Stimulated activated CD4-positive, alpha-beta T cell treated with anti-CD3 and anti-CD28 coated beads, TNF-alpha, amount 100 ng/mL, for 24 hours (primary cell): ENCODE measurements around the gene HRH2.
"Not testable (repeated sequence)": the region's sequence is repeated elsewhere in the genome, so short reads cannot be mapped to it uniquely, and the experiment has no call there.

Source experiments
- DNase-seq, 3 experiments: peaks; one replicate each; pipeline ENCODE4 v3.0.0-alpha.2; 2020; ENCODE audit warnings: low read depth in 3 of 3

HRH2 gene

DNA sequence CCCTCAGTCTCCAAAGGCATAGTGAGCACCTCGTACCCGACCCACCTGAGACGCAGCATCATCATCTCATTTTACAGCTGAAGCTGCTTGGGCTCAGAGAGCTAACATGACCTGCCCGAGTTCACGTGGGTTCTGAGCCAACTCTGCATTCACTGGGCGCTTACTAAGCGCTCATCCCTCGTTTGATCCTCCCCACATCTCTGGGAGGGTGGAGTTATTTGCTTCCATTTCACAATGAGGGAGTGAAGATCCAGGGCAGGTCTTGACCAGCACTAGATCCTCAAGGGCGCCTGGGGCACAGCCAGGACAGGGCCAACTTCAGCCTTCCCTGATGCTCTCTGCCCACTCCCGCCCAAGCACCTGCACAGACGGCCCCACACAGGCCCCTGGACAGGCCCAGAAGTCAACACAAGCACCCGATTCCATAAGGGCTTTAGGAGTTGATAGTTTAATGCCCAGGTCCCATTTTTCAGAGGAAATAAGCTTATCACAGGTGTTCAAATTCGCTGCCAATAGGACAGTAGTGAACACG lies 80.8 kb downstream of the HRH2 start:
- no peak for DNase-seq

DNA sequence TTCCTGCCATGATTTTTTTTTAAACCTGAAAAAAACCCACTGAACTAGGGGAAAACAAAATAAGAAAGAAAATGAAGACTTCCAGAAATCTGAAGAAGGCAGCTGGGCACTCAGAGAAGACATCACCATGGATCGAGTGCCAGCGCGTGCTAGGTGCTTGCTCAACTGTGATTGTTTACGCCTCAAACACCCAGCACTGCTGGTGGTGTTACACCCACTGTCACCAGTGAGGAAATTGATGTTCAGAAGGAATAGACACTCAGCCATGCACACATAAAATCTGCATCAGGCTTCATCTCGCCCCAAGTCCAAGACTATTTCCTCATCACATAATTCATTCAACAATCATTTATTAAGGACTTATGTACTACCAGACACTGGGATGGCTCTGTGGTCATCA lies 82.1 kb downstream of the HRH2 start:
- no peak for DNase-seq

DNA sequence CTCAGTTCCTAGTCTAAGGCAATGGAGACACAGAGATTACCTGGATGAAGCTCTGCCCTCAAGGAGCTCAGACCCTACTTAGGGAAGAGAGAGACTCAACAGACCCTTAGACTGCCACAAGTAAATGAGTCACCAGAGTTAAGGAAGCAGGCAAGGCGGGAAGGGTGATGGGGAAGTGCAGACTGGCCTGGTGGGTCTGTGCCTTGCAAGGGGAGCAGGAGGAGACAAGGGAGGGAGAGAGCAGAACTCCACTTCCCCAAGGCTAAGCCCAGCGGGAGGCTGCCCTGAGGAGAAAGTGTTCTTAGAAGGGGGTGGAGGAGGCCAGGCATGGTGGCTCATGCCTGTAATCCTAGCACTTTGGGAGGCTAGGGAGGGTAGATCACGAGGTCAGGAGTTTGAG lies 83.7 kb downstream of the HRH2 start:
- DNase-seq = no peak

DNA sequence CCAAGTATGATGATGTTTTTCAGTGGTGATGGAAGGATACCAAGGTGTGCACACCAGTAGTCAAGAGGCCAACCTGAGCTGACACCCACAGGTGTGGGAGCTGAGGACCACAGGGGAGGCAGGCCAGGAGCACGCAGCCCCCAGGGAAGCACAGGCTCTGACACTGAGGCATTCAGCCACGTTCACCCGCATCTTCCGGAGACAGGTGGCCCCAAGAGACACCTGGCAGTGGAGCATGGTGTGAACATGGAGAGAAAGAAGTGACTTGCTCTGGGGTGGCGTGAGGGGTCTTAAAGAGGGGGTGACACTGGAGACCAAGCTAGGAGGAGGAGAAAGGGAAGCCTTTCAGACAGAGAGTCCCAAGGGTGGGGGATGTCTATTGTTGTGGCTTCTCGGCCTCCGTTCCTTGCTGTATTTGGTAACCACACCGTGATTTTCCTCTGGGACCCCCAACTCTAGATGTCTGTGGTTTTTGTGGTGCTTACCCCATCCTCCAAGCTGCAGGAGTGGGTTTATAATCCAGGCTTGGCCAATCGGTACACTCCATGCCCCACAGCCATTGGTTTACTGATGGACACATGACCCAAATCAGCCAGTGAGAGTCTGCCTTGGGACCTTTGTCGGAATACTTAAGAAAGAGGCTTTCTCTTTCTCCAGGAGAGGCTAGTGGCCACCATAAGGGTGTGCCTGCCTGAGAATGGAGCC lies 84.6 kb downstream of the HRH2 start:
- no peak for DNase-seq

DNA sequence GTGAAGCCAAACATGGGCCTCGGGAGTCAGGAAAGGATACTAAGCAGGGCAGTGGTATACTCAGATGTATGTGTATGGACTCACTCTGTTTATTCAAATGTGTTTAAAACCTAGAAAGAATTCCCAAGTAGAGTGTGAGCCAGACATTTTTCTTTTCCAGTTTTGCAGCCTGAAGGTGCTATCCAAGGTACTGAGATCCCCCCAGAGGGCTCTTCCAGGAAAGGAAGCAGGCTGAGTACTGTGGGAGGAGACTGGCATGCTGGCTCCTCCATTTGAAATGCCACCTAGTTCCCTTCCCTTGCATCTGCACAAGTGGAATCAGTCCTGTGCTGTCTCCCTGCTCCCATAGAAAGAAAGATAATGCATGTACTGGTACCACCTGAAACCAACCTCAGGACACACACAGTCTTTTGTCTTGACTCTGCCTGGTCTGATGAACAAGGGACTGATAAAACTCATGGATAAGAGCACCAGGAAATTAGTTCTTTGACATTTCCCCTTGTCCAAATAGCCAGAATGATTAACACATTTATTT lies 85.9 kb downstream of the HRH2 start:
- DNase-seq = no peak

DNA sequence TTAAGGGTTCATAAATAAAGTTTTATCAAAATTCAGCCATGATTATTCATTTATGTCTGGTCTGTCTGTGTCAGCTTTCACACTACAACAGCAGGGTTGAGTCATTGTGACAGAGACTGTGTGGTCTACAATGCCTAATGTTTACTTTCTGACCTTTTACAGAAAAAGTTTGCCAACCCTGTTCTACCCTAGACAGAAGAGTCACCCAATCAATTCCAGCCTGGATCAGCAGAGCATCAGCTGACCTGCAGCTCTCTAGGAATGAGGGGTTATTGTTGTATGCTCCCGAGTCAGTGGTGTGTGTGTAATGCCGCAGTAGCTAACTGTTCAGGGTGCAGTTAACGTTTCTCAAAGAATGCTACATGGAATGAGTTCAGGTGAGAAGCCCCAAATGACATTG lies 87.3 kb downstream of the HRH2 start:
- no peak for DNase-seq

DNA sequence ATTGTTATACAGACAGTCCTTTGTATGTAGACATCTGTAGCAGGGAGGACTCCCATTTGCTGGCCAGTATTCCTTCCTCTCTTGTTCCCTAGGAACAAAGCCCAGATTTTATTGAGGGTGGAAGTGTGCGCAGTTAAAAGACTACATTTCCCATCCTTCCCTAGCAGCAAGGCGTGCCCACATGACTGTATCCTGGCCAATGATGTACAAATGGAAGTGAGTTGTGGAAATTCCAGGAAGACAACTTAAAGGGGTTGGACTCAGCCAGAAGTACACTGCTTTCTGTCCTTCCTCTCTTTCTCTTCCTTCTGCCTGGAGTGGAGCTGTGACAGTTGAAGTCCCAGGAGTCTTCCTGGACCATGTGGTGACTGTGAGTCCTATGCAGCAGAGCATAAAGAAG lies 89.0 kb downstream of the HRH2 start:
- DNase-seq = no peak

DNA sequence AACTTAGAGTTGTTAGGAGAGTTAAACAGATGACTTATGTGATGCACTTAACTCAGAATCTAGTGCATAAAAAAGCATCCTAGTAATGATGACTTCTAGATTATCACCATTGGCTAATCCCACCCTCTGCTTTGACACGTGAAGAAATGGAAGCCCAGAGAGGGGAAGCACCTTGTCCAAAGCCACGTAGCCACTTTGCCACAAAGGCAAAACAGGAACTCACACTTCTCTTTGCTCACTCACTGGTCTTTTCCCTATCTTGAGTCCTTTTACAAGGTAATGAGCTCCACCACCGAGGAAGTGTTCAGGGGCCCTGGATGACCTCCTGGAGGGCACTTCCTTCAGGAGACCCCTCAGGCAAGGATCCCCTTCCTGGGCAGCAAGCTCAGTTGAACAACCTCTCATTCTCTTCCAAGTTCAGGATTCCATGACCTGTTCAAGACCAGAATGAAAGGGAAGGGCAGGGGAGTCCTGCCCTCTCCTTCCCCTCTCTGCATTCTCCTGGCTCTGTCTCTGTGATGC lies 89.7 kb downstream of the HRH2 start:
- DNase-seq = no peak

DNA sequence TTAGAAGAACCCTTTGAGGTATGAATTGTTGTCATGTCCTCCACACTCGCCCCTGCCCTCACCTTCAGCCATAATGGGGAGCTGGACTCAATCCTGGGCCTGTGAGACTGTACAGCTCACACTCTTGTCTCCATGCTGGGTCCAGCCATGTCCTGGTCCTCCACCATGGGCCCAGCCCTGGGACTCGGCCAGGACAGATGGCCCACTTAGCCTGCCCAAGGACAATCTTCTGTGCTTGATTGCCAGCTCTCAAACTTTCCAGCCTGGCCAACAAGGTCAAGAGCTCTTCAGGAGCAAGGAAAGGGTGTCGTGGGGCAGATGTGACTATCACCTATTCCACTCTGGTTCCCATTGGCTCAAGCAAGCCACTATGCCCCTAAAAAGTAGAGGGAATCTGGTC lies 90.8 kb downstream of the HRH2 start:
- no peak for DNase-seq

DNA sequence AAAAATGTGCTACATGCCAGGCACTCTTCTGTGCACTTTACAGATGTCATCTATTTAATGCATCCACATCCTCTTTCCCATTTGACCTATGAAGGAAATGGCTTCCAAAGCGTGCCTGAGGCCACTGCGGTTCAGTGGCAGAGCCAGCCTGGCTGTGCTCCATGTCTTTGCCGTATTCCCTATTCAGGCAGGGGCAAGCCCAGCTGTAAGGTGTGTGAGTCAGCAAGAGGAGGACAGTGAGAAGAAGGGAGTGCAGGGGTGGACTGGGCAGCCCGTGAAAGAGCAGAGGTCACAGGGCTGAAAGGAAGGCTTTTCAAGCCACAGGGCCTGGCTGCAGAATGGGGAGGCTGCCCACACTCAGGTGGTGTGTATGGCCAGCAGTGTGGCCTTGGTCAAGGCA lies 91.7 kb downstream of the HRH2 start:
- DNase-seq = no peak

DNA sequence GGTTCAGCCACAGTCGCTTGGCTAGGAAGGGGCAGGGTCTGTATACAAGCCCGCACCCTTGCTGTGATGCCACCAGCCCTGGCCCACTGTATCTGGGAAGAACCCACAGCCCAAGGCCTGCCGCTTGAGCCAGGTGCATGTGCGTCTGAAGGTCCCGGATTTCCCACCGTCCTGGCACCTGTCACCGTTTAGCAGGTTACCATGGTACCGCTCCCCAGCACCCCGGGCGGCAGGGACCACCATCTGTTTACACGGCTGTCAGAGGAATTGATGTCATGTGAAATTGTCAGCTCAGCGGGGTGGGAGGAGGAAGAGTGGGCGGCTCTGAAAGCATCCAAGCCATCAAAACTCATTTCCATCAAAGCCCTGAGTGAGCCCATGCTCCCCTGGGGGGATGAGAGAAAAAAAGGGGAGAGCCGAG lies 92.7 kb downstream of the HRH2 start:
- DNase-seq = no peak

DNA sequence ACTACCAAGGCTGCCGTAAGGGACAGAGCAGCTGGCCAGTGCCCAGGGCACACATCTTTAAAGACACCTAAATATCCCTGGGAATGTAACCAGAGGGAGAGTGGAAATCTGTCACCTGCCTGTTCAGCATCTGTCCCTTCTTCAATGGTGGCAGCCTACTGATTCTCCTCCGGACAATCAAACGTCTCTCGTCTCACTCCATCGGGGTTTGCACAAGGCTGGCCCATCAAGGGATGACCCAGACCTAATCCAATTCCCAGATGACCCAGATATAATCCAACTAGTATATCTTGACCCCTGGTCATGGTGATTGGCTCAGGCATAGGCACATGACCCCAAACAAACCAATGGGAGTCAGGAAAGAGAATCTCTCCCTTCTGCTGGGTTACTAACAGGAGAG lies 93.5 kb downstream of the HRH2 start:
- no peak for DNase-seq

DNA sequence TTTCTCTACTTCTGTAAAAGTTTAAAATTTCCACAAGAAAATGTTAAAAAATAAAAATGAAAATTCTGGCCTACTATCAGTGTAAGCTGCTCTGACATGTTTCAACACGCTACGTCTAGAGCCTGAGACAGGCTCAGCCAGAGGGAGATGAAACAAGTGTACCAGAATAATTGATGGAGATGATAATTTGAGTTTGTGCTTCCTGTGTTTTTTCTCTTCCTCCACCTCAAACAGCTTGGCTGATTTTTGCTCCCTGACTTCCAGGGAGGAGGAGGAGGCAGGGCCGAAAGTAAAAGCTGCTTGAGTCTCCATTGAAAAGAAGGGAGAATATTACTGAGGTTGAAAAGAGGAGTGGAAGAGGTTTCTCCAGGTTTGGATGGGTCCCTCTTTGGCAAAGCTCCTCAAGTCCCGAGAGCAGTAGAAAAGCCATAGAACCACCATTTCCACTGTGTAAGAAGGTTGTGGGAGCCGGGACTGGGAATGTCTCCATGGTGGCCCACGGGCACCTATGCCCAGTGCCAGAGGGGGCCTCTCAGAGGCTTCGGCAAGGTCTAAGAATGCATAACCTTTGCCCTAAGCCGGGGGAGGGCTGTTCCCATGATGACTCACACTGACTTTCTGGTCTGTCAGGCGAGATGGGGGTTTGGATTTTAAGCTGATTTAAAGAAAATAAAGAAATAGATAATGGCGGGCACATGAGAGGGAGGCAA lies 95.1 kb downstream of the HRH2 start:
- DNase-seq = no peak

DNA sequence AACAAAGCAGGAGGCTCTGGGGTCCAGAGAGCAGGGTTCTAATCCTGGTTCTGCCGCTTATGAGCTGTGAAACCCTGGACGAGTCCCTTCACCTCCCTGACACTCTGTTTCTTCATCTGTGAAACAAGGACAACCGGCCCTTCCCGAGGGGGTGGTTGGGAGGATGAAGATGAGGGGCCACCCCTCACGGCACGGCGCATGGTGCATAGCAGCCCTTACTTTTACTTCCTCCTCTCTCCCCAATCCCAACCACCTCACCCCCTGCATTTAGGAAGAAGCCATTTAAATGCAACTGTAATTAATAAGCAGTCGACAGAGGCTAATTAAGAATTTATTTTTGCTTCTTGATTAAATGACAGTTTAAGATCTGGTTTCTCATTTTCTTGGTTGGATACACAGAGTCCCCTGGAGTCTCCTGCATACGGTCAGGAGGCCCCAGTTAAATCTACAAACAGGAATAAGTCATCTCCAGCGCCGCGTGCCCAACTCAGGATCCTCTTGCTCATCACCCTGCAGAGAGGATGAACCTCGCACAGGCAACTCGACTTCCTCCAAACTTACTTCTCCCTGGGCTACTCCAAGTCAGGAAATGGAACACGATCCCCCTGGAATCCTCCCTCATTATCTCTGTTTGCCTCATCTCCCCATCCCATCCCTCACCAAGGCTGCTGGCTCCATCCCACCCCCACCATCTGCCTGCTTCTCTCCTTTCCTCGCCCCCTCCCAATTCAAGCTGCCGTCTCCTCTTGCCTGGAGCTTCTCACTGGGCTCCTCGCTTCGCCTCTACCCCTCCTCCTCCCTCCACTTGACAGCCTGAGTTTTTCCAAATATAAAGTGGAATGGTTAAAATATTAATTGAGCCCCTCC lies 95.9 kb downstream of the HRH2 start:
- DNase-seq = no peak

DNA sequence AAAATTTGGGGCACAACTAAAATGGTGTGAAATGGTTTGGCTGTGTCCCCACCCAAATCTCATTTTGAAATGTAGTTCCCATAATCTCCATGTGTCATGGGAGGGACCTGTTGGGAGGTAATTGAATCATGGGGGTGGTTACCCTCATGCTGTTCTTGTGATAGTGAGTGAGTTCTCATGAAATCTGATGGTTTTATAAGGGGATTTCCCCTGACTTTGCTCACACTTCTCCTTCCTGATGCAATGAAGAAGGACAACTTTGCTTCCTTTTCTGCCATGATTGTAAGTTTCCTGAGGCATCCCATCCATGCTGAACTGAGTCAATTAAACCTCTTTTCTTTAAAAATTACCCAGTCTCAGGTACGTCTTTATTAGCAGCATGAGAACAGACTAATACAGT lies 102.1 kb downstream of the HRH2 start:
- not testable (repeated sequence) for DNase-seq
